GM19463 (cell line): ENCODE results near the gene AUTS2.

Source experiments
- ATAC-seq: cut with Tn5 transposase; IDR thresholded peaks from one replicate; pipeline ENCODE4 v1.9.1; 2021; ENCODE audit warnings: mild to moderate bottlenecking, moderate library complexity; ENCODE audit not compliant: unreplicated experiment

Gene AUTS2

DNA sequence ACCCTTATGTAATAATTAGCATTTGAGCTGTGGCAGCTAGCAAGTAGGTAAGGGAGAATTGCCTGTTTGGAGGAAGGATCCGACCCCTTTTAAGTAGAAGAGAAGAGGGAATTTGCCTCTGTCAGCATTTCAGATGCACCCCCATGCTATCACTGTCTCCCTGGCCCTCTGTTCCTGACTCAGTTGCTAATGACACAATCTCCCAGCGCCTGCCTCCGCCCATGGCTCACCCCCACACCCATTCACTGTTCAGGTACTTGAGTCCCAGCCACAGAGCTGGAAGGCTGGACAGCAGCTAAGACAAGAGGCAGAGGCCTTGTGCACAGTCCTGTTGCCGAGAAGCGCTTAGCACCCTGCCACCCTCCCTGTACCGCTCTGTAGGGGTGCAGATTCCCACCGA is 1021.4 kb downstream of the AUTS2 start:
- ATAC-seq: no peak

DNA sequence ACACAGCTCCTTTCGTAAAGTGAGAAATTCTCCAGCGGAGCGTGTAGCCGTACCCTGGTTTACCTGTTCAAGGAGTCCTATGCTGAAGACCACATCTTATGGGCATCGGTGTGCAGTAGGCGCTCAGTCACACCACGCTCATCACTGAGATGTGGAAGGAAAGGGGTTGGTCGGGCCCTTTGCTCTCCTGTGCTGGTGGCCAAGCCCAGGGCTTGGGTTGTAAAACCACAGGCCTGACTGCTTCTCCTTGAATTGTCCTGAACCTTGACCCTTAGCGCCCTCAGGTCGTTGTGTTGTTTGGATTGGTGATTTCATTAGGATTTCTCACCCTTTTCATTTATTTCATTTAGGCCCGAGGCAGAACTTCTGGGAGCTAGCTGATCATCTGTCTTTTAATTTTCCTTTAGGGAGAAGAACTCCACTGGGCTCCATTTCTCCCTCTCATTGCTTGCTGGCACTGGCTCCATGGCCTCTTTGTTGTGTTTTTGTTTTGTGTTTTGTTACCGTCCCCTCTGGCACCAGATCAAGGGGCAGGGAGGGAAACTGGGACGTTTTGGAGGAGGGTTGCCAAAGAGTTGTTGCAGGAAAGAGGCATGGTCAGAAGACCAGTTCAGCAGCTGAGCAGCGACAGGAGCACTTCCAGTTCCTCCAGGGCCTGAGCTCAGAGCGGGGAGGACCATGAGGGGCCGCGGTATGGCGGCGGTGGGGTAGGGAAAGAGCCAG is 1022.2 kb downstream of the AUTS2 start:
- ATAC-seq: no peak

DNA sequence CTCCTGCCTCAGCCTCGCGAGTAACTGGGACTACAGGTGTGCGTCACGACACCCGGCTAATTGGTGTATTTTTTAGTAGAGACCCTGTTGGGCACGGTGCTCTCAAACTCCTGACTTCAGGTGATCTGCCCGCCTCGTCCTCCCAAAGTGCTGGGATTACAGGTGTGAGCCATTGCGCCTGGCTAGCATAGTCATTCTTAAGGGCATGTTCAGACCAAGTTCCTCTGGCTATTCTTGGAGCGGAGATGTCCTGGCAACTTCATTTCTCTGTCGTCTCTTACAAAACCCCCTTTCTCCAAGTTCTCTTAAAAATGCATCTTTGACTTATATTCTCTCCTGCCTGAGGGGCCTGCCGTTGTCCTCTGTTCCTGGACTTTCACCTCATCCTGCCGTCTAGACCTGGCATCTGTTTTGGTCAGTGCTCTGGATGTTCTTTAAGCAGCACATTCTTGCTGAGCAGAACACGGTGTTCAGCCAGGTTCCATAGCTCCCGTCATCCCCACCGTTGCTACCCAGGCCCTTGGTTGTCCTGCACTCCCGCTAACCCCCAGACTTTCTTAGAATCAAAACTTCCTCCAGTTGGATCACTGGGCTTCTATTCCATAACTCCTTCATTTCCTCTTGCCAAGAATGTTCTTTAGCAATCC is 1023.8 kb downstream of the AUTS2 start:
- ATAC-seq: no peak

DNA sequence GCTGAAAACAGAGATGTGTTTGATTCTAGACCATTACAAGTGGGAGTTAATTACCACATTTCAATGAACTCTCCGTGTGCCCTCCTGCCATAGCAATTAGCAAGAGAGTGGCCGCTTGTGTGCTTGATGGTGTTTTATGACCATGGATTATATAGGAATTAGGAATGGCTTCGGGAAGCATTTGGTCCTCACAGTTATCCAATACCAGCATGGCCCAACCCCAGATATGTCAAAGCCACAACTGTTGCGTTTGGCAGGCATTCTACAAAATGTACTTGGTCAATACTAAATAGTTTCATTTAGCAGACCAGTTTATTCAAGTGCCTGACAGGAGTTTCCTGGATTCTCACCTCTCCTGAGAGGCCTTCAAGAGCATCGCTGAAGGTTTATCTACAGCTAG is 1024.7 kb downstream of the AUTS2 start:
- ATAC-seq: no peak

DNA sequence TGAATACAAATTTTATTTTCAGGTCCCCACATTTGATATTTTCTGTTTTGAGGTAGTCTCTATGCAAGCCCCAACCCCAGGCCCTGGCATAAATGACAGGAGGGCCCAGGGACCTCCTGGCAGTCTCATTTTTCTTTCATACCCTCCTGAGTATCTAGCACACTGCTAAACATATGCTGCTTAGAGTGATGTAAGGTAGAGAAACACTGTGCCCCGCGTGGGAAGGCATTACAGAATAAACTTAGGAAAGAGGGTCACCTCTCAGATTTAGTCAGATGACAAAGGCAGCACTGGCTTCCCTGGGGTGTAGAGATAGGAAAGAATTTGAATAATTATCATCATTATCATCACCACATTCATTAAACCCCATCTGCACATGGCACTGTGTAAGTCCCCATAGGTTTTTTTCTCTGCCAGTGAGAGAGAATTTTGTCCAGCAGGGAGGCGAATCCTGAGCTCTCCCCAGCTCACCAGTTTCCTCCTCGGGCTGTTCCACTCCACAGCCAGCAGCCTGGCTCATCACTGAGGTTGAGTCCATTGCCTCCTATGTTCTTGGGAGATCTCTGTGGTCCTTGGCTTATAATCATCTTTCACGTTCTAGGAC is 1026.3 kb downstream of the AUTS2 start:
- ATAC-seq: no peak

DNA sequence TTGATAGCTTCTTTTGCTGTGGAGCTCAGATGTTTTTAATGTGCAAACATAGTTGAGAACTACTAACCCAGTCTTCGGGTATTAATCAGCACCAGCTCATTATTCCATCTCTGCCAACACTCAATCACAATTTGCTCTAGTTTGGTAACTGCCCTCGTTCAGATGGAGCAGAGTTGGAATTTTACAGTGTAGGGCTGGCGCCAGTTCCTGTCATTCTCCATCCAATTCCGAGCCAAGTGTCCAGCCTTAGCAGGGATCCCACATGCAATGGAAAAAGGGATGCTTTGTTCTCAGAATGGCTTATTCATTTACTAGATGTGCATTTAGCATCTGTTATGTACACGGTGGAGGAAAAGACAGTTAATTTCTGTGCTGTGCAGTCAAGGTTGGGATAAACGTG is 1029.2 kb downstream of the AUTS2 start:
- ATAC-seq: no peak

DNA sequence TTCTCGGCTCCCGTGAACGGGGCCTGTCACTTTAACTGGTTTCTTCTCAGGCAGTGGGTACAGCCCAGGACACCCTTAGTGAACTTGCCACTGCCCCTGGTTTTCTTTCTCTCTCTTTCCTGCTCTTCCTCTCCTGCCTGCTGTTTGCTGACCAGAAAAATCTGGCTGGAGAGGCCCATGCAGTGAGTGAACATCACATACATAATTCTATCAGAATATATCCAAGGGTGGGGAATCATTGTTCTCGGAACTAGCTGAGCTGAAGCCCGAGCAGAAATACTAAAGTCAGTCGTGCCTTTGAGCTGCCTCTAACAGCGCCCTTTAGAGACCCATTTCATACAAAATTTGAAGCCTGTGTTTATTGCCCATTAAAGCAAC is 1032.2 kb downstream of the AUTS2 start:
- ATAC-seq: no peak

DNA sequence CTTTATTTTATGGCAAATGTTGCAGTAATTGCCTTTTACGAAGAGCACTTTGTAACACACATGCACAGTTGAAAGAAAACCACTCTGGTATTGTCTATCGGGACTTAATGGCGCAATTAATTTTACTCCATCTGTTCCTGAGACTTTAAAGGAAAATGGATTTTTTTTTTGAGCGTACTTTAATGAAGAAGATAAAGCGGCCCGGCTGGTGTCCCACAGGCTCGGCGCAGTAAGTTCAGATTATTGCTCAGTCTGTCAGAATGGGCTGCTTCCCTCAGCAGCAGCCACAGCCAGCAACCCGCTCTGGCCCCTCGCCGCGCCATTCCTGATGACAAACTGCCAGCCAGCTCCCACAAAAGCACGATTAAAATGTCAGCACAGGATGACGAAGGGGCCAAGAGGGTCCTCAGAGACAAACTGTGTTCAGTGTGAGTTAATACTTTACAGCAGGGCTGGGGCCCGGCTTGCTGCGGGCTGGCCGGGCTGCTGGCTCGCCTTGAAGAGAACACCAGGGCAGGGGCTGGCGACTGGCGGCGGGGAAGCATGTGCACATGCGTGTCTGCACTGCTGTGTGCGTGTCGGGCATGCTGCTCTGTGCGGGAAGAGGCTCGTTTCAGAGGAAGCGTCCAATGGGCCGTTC is 1032.7 kb downstream of the AUTS2 start:
- ATAC-seq: no peak

DNA sequence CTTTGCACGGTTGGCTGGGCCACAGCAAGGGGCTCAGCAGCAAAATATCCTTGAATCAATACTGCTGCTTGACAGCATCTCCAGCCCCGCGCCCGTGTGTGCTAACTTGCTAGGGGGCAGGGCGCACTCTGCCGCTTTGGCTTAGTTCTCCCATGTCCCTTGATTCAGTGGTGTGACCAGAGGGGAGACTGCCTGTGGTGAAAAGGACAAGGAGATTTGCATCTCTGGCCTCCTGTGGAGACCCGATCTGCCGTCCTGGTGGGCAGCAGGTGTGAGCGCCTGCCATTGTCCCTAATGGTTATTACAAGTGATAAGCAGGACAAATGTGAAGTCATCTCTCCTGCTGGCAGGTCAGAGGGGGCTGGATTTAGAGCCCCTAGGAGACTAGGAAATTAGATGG is 1033.4 kb downstream of the AUTS2 start:
- ATAC-seq: no peak

DNA sequence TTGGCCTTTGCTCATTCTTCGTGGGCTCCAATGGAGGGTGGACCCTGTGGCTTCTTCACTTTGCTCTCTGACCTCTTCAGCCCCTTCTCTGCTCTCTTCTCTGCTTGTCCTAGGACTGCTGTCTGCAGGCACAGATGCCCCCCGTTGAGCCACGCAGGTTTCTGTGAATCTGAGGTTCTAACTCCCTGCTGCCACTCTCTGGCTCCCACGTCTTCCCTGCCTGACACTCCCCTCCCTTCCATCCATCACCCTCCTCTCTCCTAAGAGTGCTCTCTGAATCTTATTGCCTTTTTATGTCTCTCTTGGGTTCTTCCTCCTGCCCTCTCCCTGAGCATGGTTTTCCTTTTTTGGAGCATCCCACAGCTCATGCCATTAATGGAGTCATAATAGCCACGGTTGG is 1034.1 kb downstream of the AUTS2 start:
- ATAC-seq: no peak

DNA sequence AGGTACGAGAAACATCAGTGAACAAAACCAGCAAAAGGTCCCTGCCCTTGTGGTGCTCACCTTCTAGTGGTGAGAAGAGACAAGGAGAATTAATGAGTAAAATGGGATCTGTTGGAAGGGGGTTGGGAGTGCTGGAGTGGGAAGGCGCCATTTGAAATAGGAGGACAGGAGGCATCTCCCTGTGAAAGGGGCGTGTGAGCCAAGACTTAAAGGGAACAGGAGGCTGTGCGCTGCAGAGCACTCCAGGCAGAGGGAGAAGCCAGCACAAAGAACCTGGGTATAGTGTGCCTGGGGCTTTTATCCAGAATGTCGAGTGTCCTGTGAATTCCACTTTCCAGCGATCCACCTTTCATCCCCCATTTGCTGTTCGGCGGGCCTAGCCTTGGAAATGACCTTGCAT is 1035.8 kb downstream of the AUTS2 start:
- ATAC-seq: no peak

DNA sequence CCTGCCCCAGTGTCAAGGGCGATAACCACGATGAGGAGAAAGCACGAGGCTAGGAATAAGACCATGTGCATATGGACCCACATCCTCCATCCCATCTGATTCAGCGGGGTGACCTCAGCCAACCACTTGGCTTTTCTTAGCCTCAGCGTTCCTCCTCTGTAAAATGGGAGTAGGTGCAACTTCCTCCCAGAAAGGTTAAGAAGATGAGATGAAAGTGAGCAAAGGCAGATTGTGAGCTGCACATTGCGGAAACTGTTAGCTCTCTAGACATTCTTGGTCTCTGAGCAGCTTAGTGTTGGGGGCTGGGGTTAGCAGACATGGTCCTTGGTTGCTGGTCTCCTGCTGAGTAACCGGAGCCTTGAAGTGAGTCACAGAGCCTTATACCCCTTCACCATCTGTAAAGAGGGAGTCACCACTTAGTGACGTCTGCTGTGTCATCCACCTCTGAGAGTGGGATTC is 1036.4 kb downstream of the AUTS2 start:
- ATAC-seq: no peak

DNA sequence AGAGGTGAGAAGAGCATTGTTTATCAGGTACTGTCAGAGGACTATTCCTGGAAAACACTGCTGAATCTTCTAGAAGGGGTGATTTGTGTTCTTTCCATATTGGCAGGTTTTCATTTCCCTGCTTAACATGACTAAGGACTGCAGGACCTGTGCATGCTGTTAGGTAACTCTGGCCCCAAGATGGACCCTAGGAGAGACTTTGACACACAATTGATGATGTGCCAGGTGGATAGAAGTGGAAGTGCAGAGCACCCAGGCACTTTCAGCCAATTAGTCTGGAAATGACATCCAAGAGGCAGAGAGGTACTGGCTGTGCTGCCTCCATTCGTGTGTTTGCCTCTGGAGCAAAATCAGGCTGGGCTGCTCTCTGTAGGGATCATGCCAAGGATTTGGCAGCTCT is 1037.4 kb downstream of the AUTS2 start:
- ATAC-seq: no peak

DNA sequence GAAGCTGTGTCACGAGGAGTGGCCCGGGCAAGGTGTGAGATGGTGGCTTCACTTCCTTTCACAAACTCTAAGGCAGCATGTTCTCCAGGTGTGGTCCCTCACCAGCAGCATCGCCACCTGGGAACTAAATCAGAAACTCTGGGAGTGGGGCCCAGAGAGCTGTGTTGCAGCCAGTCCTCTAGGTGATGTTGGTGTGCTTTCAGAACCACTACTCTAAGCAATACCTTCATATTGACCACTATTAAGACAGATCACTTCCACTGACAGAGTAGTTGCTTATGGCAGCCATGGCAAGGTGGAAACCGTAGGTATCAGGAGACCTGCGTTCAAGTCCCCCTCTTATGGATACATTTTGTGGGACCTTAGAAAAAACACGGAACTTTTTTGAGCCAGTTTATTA is 1037.9 kb downstream of the AUTS2 start:
- no peak for ATAC-seq

DNA sequence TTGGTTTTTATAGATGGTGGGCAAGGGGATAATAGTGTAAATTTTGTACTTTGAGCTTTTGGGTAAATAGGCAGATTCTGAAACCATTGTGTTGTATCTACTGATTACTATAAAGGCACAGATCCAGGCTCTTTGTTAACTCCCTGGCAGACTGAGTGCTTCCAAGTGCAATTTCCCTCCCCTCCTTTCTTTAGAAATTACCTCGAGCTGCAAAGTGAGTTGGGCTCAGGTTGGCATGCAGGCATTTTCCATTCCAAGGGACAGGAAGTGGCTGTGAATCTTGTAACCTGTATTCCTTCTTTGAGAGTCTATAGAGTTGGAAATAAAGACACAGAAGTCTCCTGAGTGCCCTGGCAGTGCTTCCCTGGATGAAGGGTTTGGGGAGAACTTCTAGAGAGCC is 1039.5 kb downstream of the AUTS2 start:
- no peak for ATAC-seq

DNA sequence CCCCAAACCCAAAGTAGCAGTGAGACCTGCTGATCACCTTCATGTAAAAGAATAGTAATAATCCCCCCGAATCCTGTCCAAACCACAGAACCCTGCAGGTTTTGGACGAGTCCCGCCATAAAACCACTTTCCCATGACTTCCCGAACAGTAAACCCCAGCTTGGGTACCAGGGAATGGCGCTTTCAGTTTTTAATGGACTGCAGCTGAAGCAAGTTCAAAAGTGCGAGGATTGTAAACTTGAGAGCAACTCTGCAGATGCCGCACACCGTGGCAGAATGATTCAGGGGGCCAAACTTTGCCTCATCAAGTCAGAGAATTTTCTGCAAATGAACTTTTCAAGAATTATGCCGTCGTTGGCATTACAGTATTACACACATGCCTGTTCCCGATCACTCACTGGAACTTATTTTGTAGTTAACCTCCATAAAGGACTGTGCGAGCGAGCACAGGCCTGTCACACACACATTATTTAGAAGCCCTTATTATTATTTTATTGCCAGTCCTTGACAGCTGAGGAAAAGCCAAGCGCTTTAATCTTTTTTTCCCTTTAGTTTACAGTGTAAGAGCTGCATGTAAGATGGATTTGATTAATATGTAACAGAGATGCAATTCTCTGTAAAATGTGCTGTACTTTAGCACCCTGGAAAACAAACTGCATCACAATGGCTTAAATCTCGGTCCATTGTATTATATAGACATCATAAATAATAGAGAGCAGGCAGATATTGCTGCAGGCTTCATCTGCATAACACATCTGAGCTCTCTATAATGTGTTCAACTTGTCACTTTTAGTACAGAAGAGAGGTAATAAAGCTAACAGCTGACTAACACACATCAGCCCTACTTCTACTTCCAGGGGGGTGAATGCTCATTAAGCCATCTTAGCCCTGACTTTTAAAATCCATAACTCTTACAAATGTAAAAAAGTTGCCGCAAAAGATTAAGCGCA is 1040.2 kb downstream of the AUTS2 start:
- ATAC-seq: no peak

DNA sequence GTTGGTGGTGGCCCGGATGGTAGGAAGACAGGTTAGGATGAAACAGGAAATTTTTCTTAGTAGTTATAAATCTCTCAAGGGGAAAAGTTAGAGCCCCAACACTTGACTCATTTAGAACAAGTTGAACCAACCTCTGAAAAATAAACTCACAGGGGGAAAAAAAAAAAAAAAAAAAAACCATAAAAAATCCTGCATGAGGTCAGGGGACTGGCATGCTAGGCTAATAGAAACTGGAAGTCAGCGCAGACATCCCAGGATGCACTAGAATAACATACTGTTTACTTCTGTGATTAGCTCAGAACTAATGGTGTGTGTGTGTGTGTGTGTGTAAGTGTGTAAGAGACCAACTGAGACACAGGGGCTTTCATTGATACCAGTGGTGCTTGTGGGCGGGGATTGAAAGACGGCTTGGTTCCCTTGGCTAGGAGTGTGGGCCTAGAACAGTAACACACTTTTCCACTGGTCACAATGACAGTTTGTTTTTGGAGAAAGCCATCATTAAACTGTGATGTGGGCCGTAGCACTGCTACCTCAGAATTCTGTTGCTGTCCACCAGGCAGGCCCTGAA is 1042.1 kb downstream of the AUTS2 start:
- no peak for ATAC-seq

DNA sequence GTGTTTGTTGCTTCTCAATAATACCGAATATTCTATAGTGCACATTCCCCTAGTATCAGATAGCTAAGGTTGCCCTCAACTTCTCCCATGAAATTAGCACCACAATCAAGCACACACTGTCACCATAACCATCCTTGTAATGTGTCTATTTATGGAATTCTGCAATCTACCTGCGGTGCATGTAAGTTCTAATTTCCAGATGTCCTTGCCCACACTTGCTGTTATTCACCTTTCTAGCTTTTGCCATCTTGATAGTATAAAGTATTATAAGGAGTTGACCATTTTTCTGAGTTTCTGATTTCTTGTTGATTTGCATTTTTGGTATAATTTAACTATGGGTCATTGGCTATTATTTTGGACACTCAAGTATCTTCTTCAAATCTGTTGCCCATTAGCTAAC is 1043.6 kb downstream of the AUTS2 start:
- ATAC-seq: no peak

DNA sequence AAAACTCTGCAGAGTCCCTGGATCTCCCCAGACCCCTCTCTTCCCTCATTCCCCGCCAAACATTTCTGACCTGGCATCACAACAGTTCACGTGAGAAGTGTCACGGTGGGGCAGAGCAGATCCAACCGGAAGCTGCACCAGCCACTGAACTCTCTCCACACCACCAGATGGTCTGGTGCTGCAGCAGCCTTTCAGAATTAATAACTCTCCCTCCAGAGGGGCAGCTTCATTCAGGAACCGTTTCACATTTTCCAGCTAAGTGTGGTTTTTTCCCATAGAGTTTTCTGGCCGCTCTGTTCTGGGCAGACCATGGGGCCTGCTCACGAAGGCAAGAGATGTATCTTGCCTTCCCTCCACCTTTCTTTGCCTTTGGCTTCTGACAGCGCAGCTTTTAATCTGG is 1047.0 kb downstream of the AUTS2 start:
- no peak for ATAC-seq

DNA sequence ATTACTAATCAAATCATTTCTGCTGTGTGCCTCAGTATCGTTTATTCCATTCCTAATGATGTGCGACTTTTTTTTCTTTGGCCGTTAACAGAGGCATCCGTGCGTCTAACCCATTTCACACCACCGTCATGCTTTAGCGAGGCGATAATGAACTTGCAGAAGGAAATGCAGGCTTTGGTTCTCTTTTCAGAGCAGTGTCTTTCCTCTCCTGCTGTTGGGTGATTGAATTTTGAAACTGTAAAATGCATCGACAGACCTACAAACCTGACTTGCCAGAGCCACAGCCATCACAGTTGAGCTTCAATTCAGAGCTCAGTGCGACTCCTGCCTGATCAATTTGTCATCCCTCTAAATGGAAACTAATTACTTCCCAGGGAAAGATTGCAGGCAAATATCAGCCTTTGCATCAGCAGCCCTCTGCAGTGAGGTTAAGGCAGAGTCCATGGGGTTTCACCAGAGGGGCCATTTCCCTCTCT is 1047.6 kb downstream of the AUTS2 start:
- no peak for ATAC-seq
